HepG2 (cell line): ENCODE results near the gene FNDC3B. TPM values are rescaled to one million over a fixed set of nuclear protein-coding genes. Genes with fewer than 3 reads are reported as not detected.

Source experiments
- HOXA7 ChIP-seq: sonication (generic); formaldehyde crosslinking; IDR thresholded peaks from 2 replicates; pipeline ENCODE4 v1.8.1; 2022; ENCODE audit warnings: mild to moderate bottlenecking, missing genetic modification reagents, moderate library complexity
- MTA1 ChIP-seq: sonication (generic); formaldehyde crosslinking; IDR thresholded peaks from 2 replicates; pipeline ENCODE4 v1.4.0; 2020; ENCODE audit warnings: missing genetic modification reagents, mild to moderate bottlenecking, borderline replicate concordance
- NR3C1 ChIP-seq: sonication (generic); formaldehyde crosslinking; IDR thresholded peaks from 2 replicates; pipeline ENCODE4 v1.4.0; 2020; ENCODE audit warnings: missing genetic modification reagents
- POLR2G ChIP-seq: fragments of 200-400 bp; formaldehyde crosslinking; IDR thresholded peaks from 2 replicates; pipeline ENCODE4 v1.6.1; 2018; ENCODE audit warnings: mild to moderate bottlenecking, low read depth, low read length, moderate library complexity
- RARA ChIP-seq: IDR thresholded peaks from 2 replicates; pipeline ENCODE4 v1.6.1; 2016; ENCODE audit warnings: missing genetic modification reagents, missing compliant biosample characterization
- RXRA ChIP-seq: sonication (generic); formaldehyde crosslinking; IDR thresholded peaks from 2 replicates; pipeline ENCODE4 v1.5.1; 2020; ENCODE audit warnings: missing genetic modification reagents
- SAP130 ChIP-seq: IDR thresholded peaks from 2 replicates; pipeline ENCODE4 v1.6.1; 2016; ENCODE audit warnings: low read depth
- TOPORS ChIP-seq: sonication (generic); formaldehyde crosslinking; IDR thresholded peaks from 2 replicates; pipeline ENCODE4 v1.8.0; 2023; ENCODE audit warnings: mild to moderate bottlenecking, missing genetic modification reagents
- TP53 ChIP-seq: sonication (generic); formaldehyde crosslinking; conservative IDR thresholded peaks from 2 replicates; pipeline ENCODE4 v1.4.0; 2020; ENCODE audit warnings: missing genetic modification reagents
- ZBTB1 ChIP-seq: sonication (generic); formaldehyde crosslinking; IDR thresholded peaks from 2 replicates; pipeline ENCODE4 v1.4.0; 2020; ENCODE audit warnings: missing genetic modification reagents, borderline replicate concordance
- ZFP1 ChIP-seq: IDR thresholded peaks from 2 replicates; pipeline ENCODE4 v1.6.1; 2016
- ZNF20 ChIP-seq: sonication (generic); formaldehyde crosslinking; IDR thresholded peaks from 2 replicates; pipeline ENCODE4 v1.4.0; 2020; ENCODE audit warnings: mild to moderate bottlenecking, moderate library complexity, missing genetic modification reagents
- ZNF431 ChIP-seq: sonication (generic); formaldehyde crosslinking; IDR thresholded peaks from 2 replicates; pipeline ENCODE4 v1.9.0; 2022; ENCODE audit warnings: missing genetic modification reagents, low read depth, mild to moderate bottlenecking, borderline replicate concordance
- ZNF614 ChIP-seq: IDR thresholded peaks from 2 replicates; pipeline ENCODE4 v1.6.1; 2018; ENCODE audit warnings: missing biosample characterization, missing genetic modification reagents, inconsistent platforms, borderline replicate concordance
- ZNF619 ChIP-seq: sonication (generic); formaldehyde crosslinking; IDR thresholded peaks from 2 replicates; pipeline ENCODE4 v1.4.0; 2020; ENCODE audit warnings: mild to moderate bottlenecking, missing genetic modification reagents
- polyA plus RNA-seq, 8 experiments: library from polyadenylated mRNA; depleted of rRNA in 3 of 8; stranded (reverse) in 7 of 8; unstranded in 1 of 8; fragments of >200 nt; fragmentation: Illumina TruSeq in 4 of 8; extraction: Trizol in 4 of 8; gene quantifications; 2 replicates each; pipeline versions ENCODE4 v1.2.1 to v1.2.3, GENCODE V29; 2011 to 2016; ENCODE audit warnings: low read depth in 4 of 8, missing spikeins in 1 of 8, mixed read lengths in 1 of 8; ENCODE audit not compliant: insufficient read depth in 1 of 8
- total RNA-seq, 5 experiments: library from RNA; depleted of rRNA; stranded (reverse); fragments of >200 nt; fragmentation: Illumina TruSeq; extraction: Trizol; gene quantifications; 2 replicates each; pipeline ENCODE4 v1.2.3, GENCODE V29; 2016; ENCODE audit warnings: low read depth in 1 of 5
- TF ChIP-seq, protein P1 (sequence below): IDR thresholded peaks from 2 replicates; pipeline ENCODE4 v1.6.1; 2012; ENCODE audit warnings: low read length, improper control_type of control experiment
- TF ChIP-seq, protein P2 (sequence below): sonication (generic); formaldehyde crosslinking; IDR thresholded peaks from 2 replicates; pipeline ENCODE4 v1.4.0; 2020; ENCODE audit warnings: missing genetic modification reagents
- TF ChIP-seq, protein P3 (sequence below): sonication (generic); formaldehyde crosslinking; IDR thresholded peaks from 2 replicates; pipeline ENCODE4 v1.4.0; 2020; ENCODE audit warnings: missing genetic modification reagents
- TF ChIP-seq, protein P4 (sequence below): IDR thresholded peaks from 2 replicates; pipeline ENCODE4 v1.6.1; 2016; ENCODE audit warnings: missing genetic modification reagents, missing compliant biosample characterization

FNDC3B gene
- total and polyA plus RNA-seq, 2 of the 13 experiments (the other 11 are each of a cell fraction or from before 2014, with no cell fraction given), result 74.8 to 103 TPM

DNA sequence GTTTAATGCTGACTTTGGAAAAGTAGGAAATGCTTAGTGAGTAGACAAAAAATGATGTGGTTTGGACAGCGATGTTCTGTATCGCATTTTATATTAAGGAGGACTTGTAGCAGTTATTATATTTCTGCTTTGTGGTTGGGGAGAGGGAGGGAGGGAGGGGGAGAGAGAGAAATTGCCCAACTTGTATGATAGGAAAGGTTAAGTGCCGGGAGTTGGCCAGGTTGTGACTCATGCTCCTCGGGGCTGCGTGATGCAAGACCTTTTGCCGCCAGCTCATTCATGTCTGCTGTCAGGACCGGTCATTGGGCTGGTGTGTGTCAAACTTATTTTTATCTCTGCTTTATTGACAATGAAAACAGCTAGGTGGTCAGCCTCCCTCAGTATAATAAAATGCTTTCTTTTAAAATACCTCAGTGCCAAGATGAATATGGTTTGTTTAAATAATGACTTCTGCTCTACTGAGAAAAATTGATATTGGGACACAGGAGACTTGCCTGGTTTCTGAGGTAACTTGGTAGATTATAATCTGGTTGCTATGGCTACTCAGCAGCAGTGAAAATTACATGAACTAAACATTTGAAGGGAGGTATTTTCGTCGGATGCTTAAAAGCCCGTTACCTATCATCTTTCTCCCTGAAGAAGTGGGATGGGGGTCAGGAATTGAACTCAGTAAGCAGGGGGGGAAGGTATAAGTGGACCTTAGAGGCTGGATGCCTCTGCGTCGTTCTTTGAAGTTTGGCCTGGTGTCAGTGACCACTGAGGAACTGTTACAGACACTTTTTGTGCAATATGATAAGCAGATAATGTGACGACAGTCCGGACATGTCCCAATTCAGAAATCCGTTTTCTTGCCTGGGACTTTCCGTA is 90.7 kb downstream of the FNDC3B start (continued):
- TF ChIP-seq, protein P1, sequence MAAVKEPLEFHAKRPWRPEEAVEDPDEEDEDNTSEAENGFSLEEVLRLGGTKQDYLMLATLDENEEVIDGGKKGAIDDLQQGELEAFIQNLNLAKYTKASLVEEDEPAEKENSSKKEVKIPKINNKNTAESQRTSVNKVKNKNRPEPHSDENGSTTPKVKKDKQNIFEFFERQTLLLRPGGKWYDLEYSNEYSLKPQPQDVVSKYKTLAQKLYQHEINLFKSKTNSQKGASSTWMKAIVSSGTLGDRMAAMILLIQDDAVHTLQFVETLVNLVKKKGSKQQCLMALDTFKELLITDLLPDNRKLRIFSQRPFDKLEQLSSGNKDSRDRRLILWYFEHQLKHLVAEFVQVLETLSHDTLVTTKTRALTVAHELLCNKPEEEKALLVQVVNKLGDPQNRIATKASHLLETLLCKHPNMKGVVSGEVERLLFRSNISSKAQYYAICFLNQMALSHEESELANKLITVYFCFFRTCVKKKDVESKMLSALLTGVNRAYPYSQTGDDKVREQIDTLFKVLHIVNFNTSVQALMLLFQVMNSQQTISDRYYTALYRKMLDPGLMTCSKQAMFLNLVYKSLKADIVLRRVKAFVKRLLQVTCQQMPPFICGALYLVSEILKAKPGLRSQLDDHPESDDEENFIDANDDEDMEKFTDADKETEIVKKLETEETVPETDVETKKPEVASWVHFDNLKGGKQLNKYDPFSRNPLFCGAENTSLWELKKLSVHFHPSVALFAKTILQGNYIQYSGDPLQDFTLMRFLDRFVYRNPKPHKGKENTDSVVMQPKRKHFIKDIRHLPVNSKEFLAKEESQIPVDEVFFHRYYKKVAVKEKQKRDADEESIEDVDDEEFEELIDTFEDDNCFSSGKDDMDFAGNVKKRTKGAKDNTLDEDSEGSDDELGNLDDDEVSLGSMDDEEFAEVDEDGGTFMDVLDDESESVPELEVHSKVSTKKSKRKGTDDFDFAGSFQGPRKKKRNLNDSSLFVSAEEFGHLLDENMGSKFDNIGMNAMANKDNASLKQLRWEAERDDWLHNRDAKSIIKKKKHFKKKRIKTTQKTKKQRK, result no peak
- no peak for TF ChIP-seq TOPORS (CRISPR knock-in tag)
- peak; percentile 55; the same call in 1 of the 2 replicates for TF ChIP-seq POLR2G
- no peak for TF ChIP-seq ZBTB1 (CRISPR knock-in tag)
- TF ChIP-seq, protein P2, sequence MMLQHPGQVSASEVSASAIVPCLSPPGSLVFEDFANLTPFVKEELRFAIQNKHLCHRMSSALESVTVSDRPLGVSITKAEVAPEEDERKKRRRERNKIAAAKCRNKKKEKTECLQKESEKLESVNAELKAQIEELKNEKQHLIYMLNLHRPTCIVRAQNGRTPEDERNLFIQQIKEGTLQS, result peak; percentile 99
- TF ChIP-seq ZFP1 (CRISPR knock-in tag), result no peak
- 0 out of 2 replicates have a peak, but pooled peaks have one; percentile 22 for TF ChIP-seq ZNF614
- TF ChIP-seq, protein P3, sequence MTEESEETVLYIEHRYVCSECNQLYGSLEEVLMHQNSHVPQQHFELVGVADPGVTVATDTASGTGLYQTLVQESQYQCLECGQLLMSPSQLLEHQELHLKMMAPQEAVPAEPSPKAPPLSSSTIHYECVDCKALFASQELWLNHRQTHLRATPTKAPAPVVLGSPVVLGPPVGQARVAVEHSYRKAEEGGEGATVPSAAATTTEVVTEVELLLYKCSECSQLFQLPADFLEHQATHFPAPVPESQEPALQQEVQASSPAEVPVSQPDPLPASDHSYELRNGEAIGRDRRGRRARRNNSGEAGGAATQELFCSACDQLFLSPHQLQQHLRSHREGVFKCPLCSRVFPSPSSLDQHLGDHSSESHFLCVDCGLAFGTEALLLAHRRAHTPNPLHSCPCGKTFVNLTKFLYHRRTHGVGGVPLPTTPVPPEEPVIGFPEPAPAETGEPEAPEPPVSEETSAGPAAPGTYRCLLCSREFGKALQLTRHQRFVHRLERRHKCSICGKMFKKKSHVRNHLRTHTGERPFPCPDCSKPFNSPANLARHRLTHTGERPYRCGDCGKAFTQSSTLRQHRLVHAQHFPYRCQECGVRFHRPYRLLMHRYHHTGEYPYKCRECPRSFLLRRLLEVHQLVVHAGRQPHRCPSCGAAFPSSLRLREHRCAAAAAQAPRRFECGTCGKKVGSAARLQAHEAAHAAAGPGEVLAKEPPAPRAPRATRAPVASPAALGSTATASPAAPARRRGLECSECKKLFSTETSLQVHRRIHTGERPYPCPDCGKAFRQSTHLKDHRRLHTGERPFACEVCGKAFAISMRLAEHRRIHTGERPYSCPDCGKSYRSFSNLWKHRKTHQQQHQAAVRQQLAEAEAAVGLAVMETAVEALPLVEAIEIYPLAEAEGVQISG (CRISPR knock-in tag), result 0 out of 2 replicates have a peak, but pooled peaks have one; percentile 19
- TF ChIP-seq HOXA7 (CRISPR knock-in tag), result no peak
- TF ChIP-seq MTA1 (CRISPR knock-in tag), result 0 out of 2 replicates have a peak, but pooled peaks have one; percentile 42
- peak; percentile 85 for TF ChIP-seq SAP130 (CRISPR knock-in tag)
- TF ChIP-seq, protein P4, sequence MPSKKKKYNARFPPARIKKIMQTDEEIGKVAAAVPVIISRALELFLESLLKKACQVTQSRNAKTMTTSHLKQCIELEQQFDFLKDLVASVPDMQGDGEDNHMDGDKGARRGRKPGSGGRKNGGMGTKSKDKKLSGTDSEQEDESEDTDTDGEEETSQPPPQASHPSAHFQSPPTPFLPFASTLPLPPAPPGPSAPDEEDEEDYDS (CRISPR knock-in tag), result peak; percentile 10; the same call in 1 of the 2 replicates
- TF ChIP-seq RARA (CRISPR knock-in tag), result peak; percentile 86
- TF ChIP-seq ZNF431 (CRISPR knock-in tag), result 0 out of 2 replicates have a peak, but pooled peaks have one; percentile 61
- TF ChIP-seq ZNF20 (CRISPR knock-in tag), result no peak
- no peak for TF ChIP-seq TP53 (CRISPR knock-in tag)
- TF ChIP-seq ZNF619 (CRISPR knock-in tag), result no peak
- no peak for TF ChIP-seq NR3C1
- TF ChIP-seq RXRA (CRISPR knock-in tag), result peak; percentile 60; the same call in 1 of the 2 replicates
